ENCODE measurements around the gene EPS8L1.
"Not testable (repeated sequence)": the region's sequence is repeated elsewhere in the genome, so short reads cannot be mapped to it uniquely, and the experiment has no call there.

Gene EPS8L1

GRCh38 chr19:55037603-55038002 is 38.1 kb upstream of the EPS8L1 start:
- H3K27me3 ChIP-seq (replicated peaks; ENCODE audit: control insufficient read depth, insufficient read depth, low read length, poor library complexity, severe bottlenecking); H3K27ac ChIP-seq (ENCODE audit: insufficient read depth, low read length, poor library complexity, severe bottlenecking); H3K9me3 ChIP-seq (ENCODE audit: control insufficient read depth, low read length); H3K4me3 ChIP-seq (ENCODE audit: insufficient read depth, low read depth, low read length, poor library complexity, severe bottlenecking); H3K36me3 ChIP-seq (ENCODE audit: control insufficient read depth, insufficient read depth, low read length); DNase-seq: not testable (repeated sequence)
- peaks cover 14% of the 10 kb centered on the region for H3K4me1 ChIP-seq (ENCODE audit: control insufficient read depth, insufficient read depth, low read length, poor library complexity, severe bottlenecking)

- not testable (repeated sequence) for H3K9me3 ChIP-seq (ENCODE audit: control insufficient read depth, low read length); DNase-seq; H3K4me3 ChIP-seq (ENCODE audit: insufficient read depth, low read depth, low read length, poor library complexity, severe bottlenecking); H3K27ac ChIP-seq (ENCODE audit: insufficient read depth, low read length, poor library complexity, severe bottlenecking); H3K27me3 ChIP-seq (replicated peaks; ENCODE audit: control insufficient read depth, insufficient read depth, low read length, poor library complexity, severe bottlenecking)
- peaks cover 16% of the 10 kb centered on the region for H3K4me1 ChIP-seq (ENCODE audit: control insufficient read depth, insufficient read depth, low read length, poor library complexity, severe bottlenecking)
- peaks cover 13% of the 10 kb centered on the region for H3K36me3 ChIP-seq (ENCODE audit: control insufficient read depth, insufficient read depth, low read length)
Observed at GRCh38 chr19:55040654-55041053, 35.0 kb upstream of the EPS8L1 start.

GRCh38 chr19:55041244-55041626 is 34.4 kb upstream of the EPS8L1 start:
- DNase-seq, result no peak
- no peak overlapping the region for H3K27ac ChIP-seq (ENCODE audit: insufficient read depth, low read length, poor library complexity, severe bottlenecking)
- H3K4me3 ChIP-seq (ENCODE audit: insufficient read depth, low read depth, low read length, poor library complexity, severe bottlenecking), result peak overlapping the region; percentile 8
- H3K27me3 ChIP-seq (replicated peaks; ENCODE audit: control insufficient read depth, insufficient read depth, low read length, poor library complexity, severe bottlenecking), result no peaks in the 10 kb centered on the region
- peaks cover 13% of the 10 kb centered on the region for H3K36me3 ChIP-seq (ENCODE audit: control insufficient read depth, insufficient read depth, low read length)
- peaks cover 16% of the 10 kb centered on the region for H3K4me1 ChIP-seq (ENCODE audit: control insufficient read depth, insufficient read depth, low read length, poor library complexity, severe bottlenecking)
- H3K9me3 ChIP-seq (ENCODE audit: control insufficient read depth, low read length), result no peaks in the 10 kb centered on the region

- Histone ChIP-seq H3K9me3 (ENCODE audit: control insufficient read depth, low read length) (no peaks in the 10 kb centered on the region), H3K27ac (ENCODE audit: insufficient read depth, low read length, poor library complexity, severe bottlenecking) (no peak overlapping the region), H3K4me1 (ENCODE audit: control insufficient read depth, insufficient read depth, low read length, poor library complexity, severe bottlenecking) (peaks cover 16% of the 10 kb centered on the region), H3K36me3 (ENCODE audit: control insufficient read depth, insufficient read depth, low read length) (peaks cover 17% of the 10 kb centered on the region), H3K4me3 (ENCODE audit: insufficient read depth, low read depth, low read length, poor library complexity, severe bottlenecking) (peak overlapping the region; percentile 8), H3K27me3 (replicated peaks; ENCODE audit: control insufficient read depth, insufficient read depth, low read length, poor library complexity, severe bottlenecking) (no peaks in the 10 kb centered on the region)
- DNase-seq, result no peak
Observed at GRCh38 chr19:55041627-55042343, 33.9 kb upstream of the EPS8L1 start.

- peak overlapping the region; percentile 8 for H3K4me3 ChIP-seq (ENCODE audit: insufficient read depth, low read depth, low read length, poor library complexity, severe bottlenecking)
- no peaks in the 10 kb centered on the region for H3K9me3 ChIP-seq (ENCODE audit: control insufficient read depth, low read length)
Observed at GRCh38 chr19:55042344-55042678, 33.4 kb upstream of the EPS8L1 start.

GRCh38 chr19:55042688-55043087 is 33.0 kb upstream of the EPS8L1 start:
- no peaks in the 10 kb centered on the region for H3K9me3 ChIP-seq (ENCODE audit: control insufficient read depth, low read length)
- H3K36me3 ChIP-seq (ENCODE audit: control insufficient read depth, insufficient read depth, low read length), result peaks cover 26% of the 10 kb centered on the region
- no peak overlapping the region for H3K4me3 ChIP-seq (ENCODE audit: insufficient read depth, low read depth, low read length, poor library complexity, severe bottlenecking)
- peaks cover 16% of the 10 kb centered on the region for H3K4me1 ChIP-seq (ENCODE audit: control insufficient read depth, insufficient read depth, low read length, poor library complexity, severe bottlenecking)
- no peak for DNase-seq
- H3K27me3 ChIP-seq (replicated peaks; ENCODE audit: control insufficient read depth, insufficient read depth, low read length, poor library complexity, severe bottlenecking), result no peaks in the 10 kb centered on the region
- H3K27ac ChIP-seq (ENCODE audit: insufficient read depth, low read length, poor library complexity, severe bottlenecking), result no peak overlapping the region

More at GRCh38 chr19:55042344-55042678, 33.4 kb upstream of the EPS8L1 start:
- no peak overlapping the region for H3K27ac ChIP-seq (ENCODE audit: insufficient read depth, low read length, poor library complexity, severe bottlenecking)
- H3K36me3 ChIP-seq (ENCODE audit: control insufficient read depth, insufficient read depth, low read length), result peaks cover 23% of the 10 kb centered on the region
- H3K27me3 ChIP-seq (replicated peaks; ENCODE audit: control insufficient read depth, insufficient read depth, low read length, poor library complexity, severe bottlenecking), result no peaks in the 10 kb centered on the region
- no peak for DNase-seq
- H3K4me1 ChIP-seq (ENCODE audit: control insufficient read depth, insufficient read depth, low read length, poor library complexity, severe bottlenecking), result peaks cover 16% of the 10 kb centered on the region

- Histone ChIP-seq H3K27me3 (replicated peaks; ENCODE audit: control insufficient read depth, insufficient read depth, low read length, poor library complexity, severe bottlenecking) (no peaks in the 10 kb centered on the region), H3K4me3 (ENCODE audit: insufficient read depth, low read depth, low read length, poor library complexity, severe bottlenecking) (no peak overlapping the region), H3K36me3 (ENCODE audit: control insufficient read depth, insufficient read depth, low read length) (peaks cover 42% of the 10 kb centered on the region), H3K4me1 (ENCODE audit: control insufficient read depth, insufficient read depth, low read length, poor library complexity, severe bottlenecking) (peaks cover 16% of the 10 kb centered on the region), H3K27ac (ENCODE audit: insufficient read depth, low read length, poor library complexity, severe bottlenecking) (no peak overlapping the region), H3K9me3 (ENCODE audit: control insufficient read depth, low read length) (no peaks in the 10 kb centered on the region)
- no peak for DNase-seq
Observed at GRCh38 chr19:55044286-55044685, 31.4 kb upstream of the EPS8L1 start.

- H3K4me1 ChIP-seq (ENCODE audit: control insufficient read depth, insufficient read depth, low read length, poor library complexity, severe bottlenecking), result peaks cover 16% of the 10 kb centered on the region
- H3K4me3 ChIP-seq (ENCODE audit: insufficient read depth, low read depth, low read length, poor library complexity, severe bottlenecking), result no peak overlapping the region
- no peaks in the 10 kb centered on the region for H3K9me3 ChIP-seq (ENCODE audit: control insufficient read depth, low read length)
- DNase-seq, result no peak
- no peak overlapping the region for H3K27ac ChIP-seq (ENCODE audit: insufficient read depth, low read length, poor library complexity, severe bottlenecking)
- peaks cover 42% of the 10 kb centered on the region for H3K36me3 ChIP-seq (ENCODE audit: control insufficient read depth, insufficient read depth, low read length)
- no peaks in the 10 kb centered on the region for H3K27me3 ChIP-seq (replicated peaks; ENCODE audit: control insufficient read depth, insufficient read depth, low read length, poor library complexity, severe bottlenecking)
Observed at GRCh38 chr19:55044771-55045716, 30.6 kb upstream of the EPS8L1 start.

- Histone ChIP-seq H3K27ac (ENCODE audit: insufficient read depth, low read length, poor library complexity, severe bottlenecking) (no peak overlapping the region), H3K4me3 (ENCODE audit: insufficient read depth, low read depth, low read length, poor library complexity, severe bottlenecking) (no peak overlapping the region), H3K27me3 (replicated peaks; ENCODE audit: control insufficient read depth, insufficient read depth, low read length, poor library complexity, severe bottlenecking) (no peaks in the 10 kb centered on the region), H3K36me3 (ENCODE audit: control insufficient read depth, insufficient read depth, low read length) (peaks cover 59% of the 10 kb centered on the region), H3K9me3 (ENCODE audit: control insufficient read depth, low read length) (no peaks in the 10 kb centered on the region), H3K4me1 (ENCODE audit: control insufficient read depth, insufficient read depth, low read length, poor library complexity, severe bottlenecking) (peaks cover 7% of the 10 kb centered on the region)
- DNase-seq, result no peak
Observed at GRCh38 chr19:55046975-55047622, 28.6 kb upstream of the EPS8L1 start.

- no peak for DNase-seq
- peaks cover 63% of the 10 kb centered on the region for H3K36me3 ChIP-seq (ENCODE audit: control insufficient read depth, insufficient read depth, low read length)
- no peak overlapping the region for H3K4me3 ChIP-seq (ENCODE audit: insufficient read depth, low read depth, low read length, poor library complexity, severe bottlenecking)
- no peaks in the 10 kb centered on the region for H3K9me3 ChIP-seq (ENCODE audit: control insufficient read depth, low read length)
- H3K4me1 ChIP-seq (ENCODE audit: control insufficient read depth, insufficient read depth, low read length, poor library complexity, severe bottlenecking), result no peaks in the 10 kb centered on the region
- H3K27ac ChIP-seq (ENCODE audit: insufficient read depth, low read length, poor library complexity, severe bottlenecking), result no peak overlapping the region
- no peaks in the 10 kb centered on the region for H3K27me3 ChIP-seq (replicated peaks; ENCODE audit: control insufficient read depth, insufficient read depth, low read length, poor library complexity, severe bottlenecking)
Observed at GRCh38 chr19:55047951-55048350, 27.7 kb upstream of the EPS8L1 start.

Measured in effector memory CD4-positive, alpha-beta T cell (primary cell).